Gastrocnemius medialis (tissue), 4 donors: ENCODE results near the gene LRP2BP.

Experiments
- CTCF ChIP-seq, 5 experiments: fragments of 450-650 bp in 3 of 5; fragments of 200-600 bp in 2 of 5; sonication (generic) in 2 of 5; IDR thresholded peaks in 4 of 5; conservative IDR thresholded peaks in 1 of 5; 1 replicate in 4 of 5; 2 replicates in 1 of 5; pipeline ENCODE4 v1.5.1; 2016 to 2019; ENCODE audit warnings: antibody characterized with exemption in 5 of 5, mild to moderate bottlenecking in 3 of 5, moderate library complexity in 3 of 5
- POLR2A ChIP-seq, 2 donors: fragments of 450-650 bp; IDR thresholded peaks; one replicate each; pipeline ENCODE4 v1.6.1; 2017; ENCODE audit warnings: antibody characterized with exemption in 2 of 2, mild to moderate bottlenecking in 2 of 2, moderate library complexity in 2 of 2

GRCh38 chr4:185387957-185388356, 7.8 kb downstream of the LRP2BP start:
- no peak for TF ChIP-seq CTCF (IDR thresholded peaks at IDR 0.05 in 4 of 5, conservative IDR thresholded peaks at IDR 0.05 in 1 of 5)
- TF ChIP-seq POLR2A (IDR thresholded peaks at IDR 0.05), result no peak
